Measurements from ENCODE around the gene FAM234B.
A peak's percentile ranks its signal among the peaks of the same experiment; 100 is the strongest.

The FAM234B gene

GRCh38 chr12:13097491-13098011 is 53.4 kb downstream of the FAM234B start:
- H3K36me3 ChIP-seq (ENCODE audit: insufficient read depth, low read length): no peaks in the 10 kb centered on the region
- H3K27ac ChIP-seq (ENCODE audit: low read depth, low read length): peak overlapping the region; percentile 7
- no peaks in the 10 kb centered on the region for H3K27me3 ChIP-seq (ENCODE audit: control insufficient read depth in 1 of 2, insufficient read depth in 2 of 2, low read length in 2 of 2)
- H3K4me3 ChIP-seq (ENCODE audit: low read depth in 1 of 2, low read length in 2 of 2): peak overlapping the region in 1 of 2 donors; percentile 41
- peak overlapping the region; percentile 49 for H3K9ac ChIP-seq (ENCODE audit: low read length)
- H3K9me3 ChIP-seq (ENCODE audit: low read length): no peaks in the 10 kb centered on the region
- peaks cover 29% of the 10 kb centered on the region for H3K4me1 ChIP-seq (ENCODE audit: insufficient read depth, low read length)

GRCh38 chr12:13099066-13099843 is 55.1 kb downstream of the FAM234B start:
- Histone ChIP-seq H3K9ac (ENCODE audit: low read length) (no peak overlapping the region), H3K27ac (ENCODE audit: low read depth, low read length) (peak overlapping the region; percentile 54), H3K36me3 (ENCODE audit: insufficient read depth, low read length) (no peaks in the 10 kb centered on the region), H3K4me3 (ENCODE audit: low read depth in 1 of 2, low read length in 2 of 2) (no peak overlapping the region), H3K4me1 (ENCODE audit: insufficient read depth, low read length) (peaks cover 32% of the 10 kb centered on the region), H3K9me3 (ENCODE audit: low read length) (no peaks in the 10 kb centered on the region), H3K27me3 (ENCODE audit: control insufficient read depth in 1 of 2, insufficient read depth in 2 of 2, low read length in 2 of 2) (no peaks in the 10 kb centered on the region)

- Histone ChIP-seq H3K27me3 (ENCODE audit: control insufficient read depth in 1 of 2, insufficient read depth in 2 of 2, low read length in 2 of 2) (no peaks in the 10 kb centered on the region), H3K4me3 (ENCODE audit: low read depth in 1 of 2, low read length in 2 of 2) (peak overlapping the region in 1 of 2 donors; percentile 49), H3K27ac (ENCODE audit: low read depth, low read length) (peak overlapping the region; percentile 72), H3K36me3 (ENCODE audit: insufficient read depth, low read length) (no peaks in the 10 kb centered on the region), H3K4me1 (ENCODE audit: insufficient read depth, low read length) (peaks cover 32% of the 10 kb centered on the region), H3K9ac (ENCODE audit: low read length) (peak overlapping the region; percentile 37), H3K9me3 (ENCODE audit: low read length) (no peaks in the 10 kb centered on the region)
These were observed 55.8 kb downstream of the FAM234B start for GRCh38 chr12:13099844-13100604.

- no peaks in the 10 kb centered on the region for H3K9me3 ChIP-seq (ENCODE audit: low read length)
- no peaks in the 10 kb centered on the region for H3K36me3 ChIP-seq (ENCODE audit: insufficient read depth, low read length)
- peak overlapping the region; percentile 72 for H3K27ac ChIP-seq (ENCODE audit: low read depth, low read length)
- peak overlapping the region; percentile 49 to 51 for H3K4me3 ChIP-seq (ENCODE audit: low read depth in 1 of 2, low read length in 2 of 2)
- peak overlapping the region; percentile 37 for H3K9ac ChIP-seq (ENCODE audit: low read length)
- H3K4me1 ChIP-seq (ENCODE audit: insufficient read depth, low read length): peaks cover 32% of the 10 kb centered on the region
- no peaks in the 10 kb centered on the region for H3K27me3 ChIP-seq (ENCODE audit: control insufficient read depth in 1 of 2, insufficient read depth in 2 of 2, low read length in 2 of 2)
These were observed 56.4 kb downstream of the FAM234B start for GRCh38 chr12:13100605-13100881.

- Histone ChIP-seq H3K4me3 (ENCODE audit: low read depth in 1 of 2, low read length in 2 of 2) (peak overlapping the region; percentile 49 to 51), H3K9ac (ENCODE audit: low read length) (peak overlapping the region; percentile 46), H3K9me3 (ENCODE audit: low read length) (no peaks in the 10 kb centered on the region), H3K27me3 (ENCODE audit: control insufficient read depth in 1 of 2, insufficient read depth in 2 of 2, low read length in 2 of 2) (no peaks in the 10 kb centered on the region), H3K4me1 (ENCODE audit: insufficient read depth, low read length) (peaks cover 32% of the 10 kb centered on the region), H3K36me3 (ENCODE audit: insufficient read depth, low read length) (no peaks in the 10 kb centered on the region), H3K27ac (ENCODE audit: low read depth, low read length) (peak overlapping the region; percentile 72)
These were observed 56.9 kb downstream of the FAM234B start for GRCh38 chr12:13100882-13101769.

- Histone ChIP-seq H3K4me3 (ENCODE audit: low read depth in 1 of 2, low read length in 2 of 2) (peak overlapping the region in 1 of 2 donors; percentile 49), H3K9me3 (ENCODE audit: low read length) (no peaks in the 10 kb centered on the region), H3K4me1 (ENCODE audit: insufficient read depth, low read length) (peaks cover 32% of the 10 kb centered on the region)
These were observed 57.7 kb downstream of the FAM234B start for GRCh38 chr12:13101821-13102375.

GRCh38 chr12:13102461-13103195 is 58.4 kb downstream of the FAM234B start:
- no peak overlapping the region for H3K4me3 ChIP-seq (ENCODE audit: low read depth in 1 of 2, low read length in 2 of 2)
- no peak overlapping the region for H3K27ac ChIP-seq (ENCODE audit: low read depth, low read length)
- H3K9me3 ChIP-seq (ENCODE audit: low read length): no peaks in the 10 kb centered on the region
- H3K27me3 ChIP-seq (ENCODE audit: control insufficient read depth in 1 of 2, insufficient read depth in 2 of 2, low read length in 2 of 2): no peaks in the 10 kb centered on the region
- peaks cover 32% of the 10 kb centered on the region for H3K4me1 ChIP-seq (ENCODE audit: insufficient read depth, low read length)
- no peaks in the 10 kb centered on the region for H3K36me3 ChIP-seq (ENCODE audit: insufficient read depth, low read length)
- no peak overlapping the region for H3K9ac ChIP-seq (ENCODE audit: low read length)

More at GRCh38 chr12:13101821-13102375, 57.7 kb downstream of the FAM234B start:
- H3K27ac ChIP-seq (ENCODE audit: low read depth, low read length): peak overlapping the region; percentile 57
- H3K9ac ChIP-seq (ENCODE audit: low read length): peak overlapping the region; percentile 46
- no peaks in the 10 kb centered on the region for H3K36me3 ChIP-seq (ENCODE audit: insufficient read depth, low read length)
- no peaks in the 10 kb centered on the region for H3K27me3 ChIP-seq (ENCODE audit: control insufficient read depth in 1 of 2, insufficient read depth in 2 of 2, low read length in 2 of 2)

- peaks cover 28% of the 10 kb centered on the region for H3K4me1 ChIP-seq (ENCODE audit: insufficient read depth, low read length)
- no peak within 1 kb of the TSS for H3K9ac ChIP-seq (ENCODE audit: low read length)
- H3K36me3 ChIP-seq (ENCODE audit: insufficient read depth, low read length): no peaks in the 10 kb centered on the region
- no peak within 1 kb of the TSS for H3K4me3 ChIP-seq (ENCODE audit: low read depth in 1 of 2, low read length in 2 of 2)
- H3K27ac ChIP-seq (ENCODE audit: low read depth, low read length): no peak within 1 kb of the TSS
- no peaks in the 10 kb centered on the region for H3K27me3 ChIP-seq (ENCODE audit: control insufficient read depth in 1 of 2, insufficient read depth in 2 of 2, low read length in 2 of 2)
- H3K9me3 ChIP-seq (ENCODE audit: low read length): no peaks in the 10 kb centered on the region
These were observed 59.3 kb downstream of the FAM234B start, which contains the start of gene GSG1 for GRCh38 chr12:13103391-13104033. GSG1 (minus strand) TSS chr12:13103667; CDS start chr12:13103512, 155 bp downstream.

GRCh38 chr12:13104409-13104808 is 60.2 kb downstream of the FAM234B start:
- Histone ChIP-seq H3K4me3 (ENCODE audit: low read depth in 1 of 2, low read length in 2 of 2) (no peak overlapping the region), H3K27ac (ENCODE audit: low read depth, low read length) (no peak overlapping the region), H3K4me1 (ENCODE audit: insufficient read depth, low read length) (peaks cover 28% of the 10 kb centered on the region), H3K9me3 (ENCODE audit: low read length) (no peaks in the 10 kb centered on the region), H3K9ac (ENCODE audit: low read length) (no peak overlapping the region), H3K27me3 (ENCODE audit: control insufficient read depth in 1 of 2, insufficient read depth in 2 of 2, low read length in 2 of 2) (no peaks in the 10 kb centered on the region), H3K36me3 (ENCODE audit: insufficient read depth, low read length) (no peaks in the 10 kb centered on the region)

GRCh38 chr12:13105781-13106180 is 61.6 kb downstream of the FAM234B start:
- Histone ChIP-seq H3K4me1 (ENCODE audit: insufficient read depth, low read length) (peaks cover 14% of the 10 kb centered on the region), H3K9me3 (ENCODE audit: low read length) (no peaks in the 10 kb centered on the region), H3K4me3 (ENCODE audit: low read depth in 1 of 2, low read length in 2 of 2) (no peak overlapping the region), H3K9ac (ENCODE audit: low read length) (no peak overlapping the region), H3K27me3 (ENCODE audit: control insufficient read depth in 1 of 2, insufficient read depth in 2 of 2, low read length in 2 of 2) (no peaks in the 10 kb centered on the region), H3K36me3 (ENCODE audit: insufficient read depth, low read length) (no peaks in the 10 kb centered on the region), H3K27ac (ENCODE audit: low read depth, low read length) (no peak overlapping the region)

Measured in muscle layer of colon (tissue), 2 donors.